A549 (cell line): ENCODE data around the gene KIAA1671. TPM values are rescaled to one million over a fixed set of nuclear protein-coding genes. Genes with fewer than 3 reads are reported as not detected.

Experiments
- ATAC-seq, 2 experiments: fragments of 200-7000 bp in 1 of 2; fragments of >200 bp in 1 of 2; cut with Nextera tagmentation in 1 of 2; cut with Tn5 transposase in 1 of 2; 3 replicates each; pipeline versions ENCODE4 v1.8.0 to v1.9.1; 2018 to 2020; ENCODE audit warnings: mild to moderate bottlenecking in 1 of 2, moderate library complexity in 1 of 2
- CTCF ChIA-PET: fragments of 300-600 bp; sonication (Branson Sonifier 250); formaldehyde crosslinking; extraction: SDS; loops from one replicate; lab custom pipeline; 2021; ENCODE audit warnings: antibody characterized with exemption, inconsistent platforms; lab: Yijun Ruan, JAX
- POLR2A ChIA-PET: fragments of 350-600 bp; formaldehyde crosslinking; extraction: SDS; loops from one replicate; lab custom pipeline; 2021; ENCODE audit warnings: antibody characterized with exemption, inconsistent platforms; lab: Yijun Ruan, JAX
- DNase-seq, 2 experiments: peaks; one replicate each; pipeline versions ENCODE4 v3.0.0 to v3.0.0-alpha.2; 2011 to 2016; ENCODE audit warnings: low read depth in 1 of 2, low spot score in 1 of 2
- FAIRE-seq: peaks from 2 replicates; lab custom pipeline; 2011; peaks lifted over from hg19 to GRCh38; lab: Jason Lieb, UNC
- H3K27ac ChIP-seq, 2 experiments: fragments of >200 bp; sonication (Bioruptor Twin); formaldehyde crosslinking; 3 replicates each; pipeline ENCODE4 v1.5.1; 2016 to 2017
- H3K4me1 ChIP-seq: fragments of >200 bp; sonication (Bioruptor Twin); formaldehyde crosslinking; 3 replicates; pipeline ENCODE4 v1.6.1; 2016
- H3K4me2 ChIP-seq: fragments of >200 bp; sonication (Bioruptor Twin); formaldehyde crosslinking; 3 replicates; pipeline ENCODE4 v1.6.1; 2016
- H3K4me3 ChIP-seq: fragments of >200 bp; sonication (Bioruptor Twin); formaldehyde crosslinking; 3 replicates; pipeline ENCODE4 v1.5.1; 2016
- H3K9me3 ChIP-seq: fragments of >200 bp; sonication (Bioruptor Twin); formaldehyde crosslinking; 3 replicates; pipeline ENCODE4 v1.6.1; 2016
- CBX8 ChIP-seq: fragments of 200-600 bp; sonication (generic); IDR thresholded peaks from 2 replicates; pipeline ENCODE4 v1.6.1; 2016
- CEBPB ChIP-seq, 2 experiments: fragments of >200 bp in 1 of 2; sonication (Bioruptor Twin) in 1 of 2; formaldehyde crosslinking in 1 of 2; IDR thresholded peaks; 2 replicates each; pipeline ENCODE4 v1.6.1; 2012 to 2016
- EHF ChIP-seq: fragments of 250-450 bp; sonication (Bioruptor Pico); IDR thresholded peaks from 2 replicates; pipeline ENCODE4 v1.5.0; 2020; ENCODE audit warnings: mild to moderate bottlenecking
- EP300 ChIP-seq, 2 experiments: fragments of >200 bp; sonication (Bioruptor Twin); formaldehyde crosslinking; IDR thresholded peaks; 2 replicates in 1 of 2; 3 replicates in 1 of 2; pipeline ENCODE4 v1.6.1; 2016 to 2017
- ESRRA ChIP-seq: fragments of 150-350 bp; IDR thresholded peaks from 2 replicates; pipeline ENCODE4 v1.6.1; 2014; ENCODE audit warnings: mild to moderate bottlenecking, low read length, borderline replicate concordance
- FOXS1 ChIP-seq: fragments of 250-450 bp; sonication (Bioruptor Pico); IDR thresholded peaks from 2 replicates; pipeline ENCODE4 v1.5.0; 2020; ENCODE audit warnings: mild to moderate bottlenecking, moderate library complexity
- HDAC2 ChIP-seq: fragments of 200-600 bp; sonication (generic); IDR thresholded peaks from 2 replicates; pipeline ENCODE4 v1.6.1; 2016
- HEYL ChIP-seq: fragments of 250-450 bp; sonication (Bioruptor Pico); IDR thresholded peaks from 2 replicates; pipeline ENCODE4 v1.8.0; 2021; ENCODE audit warnings: mild to moderate bottlenecking, moderate library complexity
- JUN ChIP-seq, 2 experiments: fragments of >200 bp; sonication (Bioruptor Twin); formaldehyde crosslinking; IDR thresholded peaks; 2 replicates in 1 of 2; 3 replicates in 1 of 2; pipeline ENCODE4 v1.6.1; 2016 to 2017
- KDM5A ChIP-seq: fragments of 200-600 bp; sonication (generic); IDR thresholded peaks from 2 replicates; pipeline ENCODE4 v1.6.1; 2016; ENCODE audit warnings: antibody characterized with exemption, mild to moderate bottlenecking
- MAFK ChIP-seq: fragments of 450-650 bp; IDR thresholded peaks from 2 replicates; pipeline ENCODE4 v1.6.1; 2014; ENCODE audit not compliant: partially characterized antibody
- NR3C1 ChIP-seq: fragments of >200 bp; sonication (Bioruptor Twin); formaldehyde crosslinking; IDR thresholded peaks from 3 replicates; pipeline ENCODE4 v1.6.1; 2017
- RFX5 ChIP-seq: fragments of 450-650 bp; IDR thresholded peaks from 2 replicates; pipeline ENCODE4 v1.7.1; 2014; ENCODE audit warnings: antibody characterized with exemption, mild to moderate bottlenecking, moderate library complexity
- SMC3 ChIP-seq: fragments of >200 bp; sonication (Bioruptor Twin); formaldehyde crosslinking; IDR thresholded peaks from 3 replicates; pipeline ENCODE4 v1.6.1; 2018; ENCODE audit warnings: inconsistent platforms
- TP53 ChIP-seq: fragments of 250-450 bp; sonication (Bioruptor Pico); IDR thresholded peaks from 2 replicates; pipeline ENCODE4 v1.5.0; 2021; ENCODE audit warnings: mild to moderate bottlenecking, moderate library complexity
- ZFP36 ChIP-seq: fragments of 450-650 bp; IDR thresholded peaks from 2 replicates; pipeline ENCODE4 v1.6.1; 2014; ENCODE audit warnings: borderline replicate concordance; ENCODE audit not compliant: partially characterized antibody
- WGBS: methylation state at CpG from one replicate; pipeline ENCODE4 v1.1.6; 2017; ENCODE audit errors: missing lambda C conversion rate; 5-methylcytosine and 5-hydroxymethylcytosine counted together
- polyA plus RNA-seq, 4 experiments: library from polyadenylated mRNA; depleted of rRNA in 3 of 4; stranded (reverse); fragments of >200 nt; fragmentation: RNase III in 1 of 4; extraction: RNeasy Plus Mini Kit Qiagen cat#74134 plus additional on column Dnase treatment in 1 of 4; gene quantifications; 2 replicates in 3 of 4; 3 replicates in 1 of 4; pipeline ENCODE4 v1.2.3, GENCODE V29; 2011 to 2017
- TF ChIP-seq, protein P1 (sequence below): fragments of 150-350 bp; IDR thresholded peaks from 2 replicates; pipeline ENCODE4 v1.6.1; 2014; ENCODE audit warnings: low read depth, mild to moderate bottlenecking, low read length
- TF ChIP-seq, protein P2 (sequence below): fragments of >200 bp; sonication (Bioruptor Twin); formaldehyde crosslinking; IDR thresholded peaks from 3 replicates; pipeline ENCODE4 v1.5.1; 2016
- TF ChIP-seq, protein P3 (sequence below): fragments of 450-650 bp; IDR thresholded peaks from 2 replicates; pipeline ENCODE4 v1.6.1; 2014; ENCODE audit warnings: antibody characterized with exemption
- TF ChIP-seq, protein P4 (sequence below): fragments of >200 bp; sonication (Bioruptor Twin); formaldehyde crosslinking; IDR thresholded peaks from 2 replicates; pipeline ENCODE4 v1.6.1; 2016

The KIAA1671 gene
- polyA plus RNA-seq, 2 of the 4 experiments (the other 2 are of a cell fraction): 5.3 to 7.9 TPM

DNA sequence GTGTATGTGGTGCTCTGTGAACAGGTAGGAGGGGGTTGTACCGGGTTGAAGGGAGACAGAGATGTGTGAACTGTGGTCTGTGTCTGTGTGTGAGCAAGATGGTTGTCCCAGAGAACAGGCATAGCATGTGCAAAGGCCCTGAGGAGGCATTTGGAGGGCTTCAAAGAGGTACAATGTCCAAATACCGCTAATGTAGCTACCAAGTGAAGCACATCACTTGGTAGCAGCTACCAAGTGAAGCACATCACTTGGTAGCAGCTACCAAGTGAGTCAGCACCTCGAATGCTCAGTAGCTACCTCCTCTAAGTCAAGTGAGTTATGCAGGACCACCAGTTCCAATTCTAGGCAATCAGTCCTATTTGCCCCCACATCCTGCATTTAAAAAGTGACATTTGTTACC is 72.4 kb downstream of the KIAA1671 start:
- TF ChIP-seq ESRRA (no peak), HEYL (CRISPR knock-in tag) (no peak), MAFK (no peak), EHF (CRISPR knock-in tag) (no peak), HDAC2 (no peak), NR3C1 (no peak), TP53 (CRISPR knock-in tag) (no peak), RFX5 (no peak), SMC3 (no peak), CEBPB (IDR thresholded peaks at IDR 0.05) (no peak), KDM5A (no peak)
- TF ChIP-seq, protein P1, sequence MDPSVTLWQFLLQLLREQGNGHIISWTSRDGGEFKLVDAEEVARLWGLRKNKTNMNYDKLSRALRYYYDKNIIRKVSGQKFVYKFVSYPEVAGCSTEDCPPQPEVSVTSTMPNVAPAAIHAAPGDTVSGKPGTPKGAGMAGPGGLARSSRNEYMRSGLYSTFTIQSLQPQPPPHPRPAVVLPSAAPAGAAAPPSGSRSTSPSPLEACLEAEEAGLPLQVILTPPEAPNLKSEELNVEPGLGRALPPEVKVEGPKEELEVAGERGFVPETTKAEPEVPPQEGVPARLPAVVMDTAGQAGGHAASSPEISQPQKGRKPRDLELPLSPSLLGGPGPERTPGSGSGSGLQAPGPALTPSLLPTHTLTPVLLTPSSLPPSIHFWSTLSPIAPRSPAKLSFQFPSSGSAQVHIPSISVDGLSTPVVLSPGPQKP: no peak
- TF ChIP-seq, protein P2, sequence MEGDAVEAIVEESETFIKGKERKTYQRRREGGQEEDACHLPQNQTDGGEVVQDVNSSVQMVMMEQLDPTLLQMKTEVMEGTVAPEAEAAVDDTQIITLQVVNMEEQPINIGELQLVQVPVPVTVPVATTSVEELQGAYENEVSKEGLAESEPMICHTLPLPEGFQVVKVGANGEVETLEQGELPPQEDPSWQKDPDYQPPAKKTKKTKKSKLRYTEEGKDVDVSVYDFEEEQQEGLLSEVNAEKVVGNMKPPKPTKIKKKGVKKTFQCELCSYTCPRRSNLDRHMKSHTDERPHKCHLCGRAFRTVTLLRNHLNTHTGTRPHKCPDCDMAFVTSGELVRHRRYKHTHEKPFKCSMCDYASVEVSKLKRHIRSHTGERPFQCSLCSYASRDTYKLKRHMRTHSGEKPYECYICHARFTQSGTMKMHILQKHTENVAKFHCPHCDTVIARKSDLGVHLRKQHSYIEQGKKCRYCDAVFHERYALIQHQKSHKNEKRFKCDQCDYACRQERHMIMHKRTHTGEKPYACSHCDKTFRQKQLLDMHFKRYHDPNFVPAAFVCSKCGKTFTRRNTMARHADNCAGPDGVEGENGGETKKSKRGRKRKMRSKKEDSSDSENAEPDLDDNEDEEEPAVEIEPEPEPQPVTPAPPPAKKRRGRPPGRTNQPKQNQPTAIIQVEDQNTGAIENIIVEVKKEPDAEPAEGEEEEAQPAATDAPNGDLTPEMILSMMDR: no peak
- TF ChIP-seq, protein P3, sequence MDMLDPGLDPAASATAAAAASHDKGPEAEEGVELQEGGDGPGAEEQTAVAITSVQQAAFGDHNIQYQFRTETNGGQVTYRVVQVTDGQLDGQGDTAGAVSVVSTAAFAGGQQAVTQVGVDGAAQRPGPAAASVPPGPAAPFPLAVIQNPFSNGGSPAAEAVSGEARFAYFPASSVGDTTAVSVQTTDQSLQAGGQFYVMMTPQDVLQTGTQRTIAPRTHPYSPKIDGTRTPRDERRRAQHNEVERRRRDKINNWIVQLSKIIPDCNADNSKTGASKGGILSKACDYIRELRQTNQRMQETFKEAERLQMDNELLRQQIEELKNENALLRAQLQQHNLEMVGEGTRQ: no peak
- H3K4me1 ChIP-seq: peaks cover 17% of the 10 kb centered on the region
- H3K9me3 ChIP-seq: no peaks in the 10 kb centered on the region
- WGBS: 88% methylated on average over 3 of the region's 3 CpGs
- CTCF ChIA-PET: interaction anchor here (0.6 to 1.8 kb wide), 6 partner anchors 17 to 241 kb away, joined by 3 to 5 read pairs (median 3); no protein-coding TSS in a partner anchor
- no peak for DNase-seq
- POLR2A ChIA-PET: no interaction called here
- H3K4me2 ChIP-seq: no peak overlapping the region
- ATAC-seq: no peak
- no peak overlapping the region for H3K27ac ChIP-seq
- no peak overlapping the region for H3K4me3 ChIP-seq
- no peak for FAIRE-seq

DNA sequence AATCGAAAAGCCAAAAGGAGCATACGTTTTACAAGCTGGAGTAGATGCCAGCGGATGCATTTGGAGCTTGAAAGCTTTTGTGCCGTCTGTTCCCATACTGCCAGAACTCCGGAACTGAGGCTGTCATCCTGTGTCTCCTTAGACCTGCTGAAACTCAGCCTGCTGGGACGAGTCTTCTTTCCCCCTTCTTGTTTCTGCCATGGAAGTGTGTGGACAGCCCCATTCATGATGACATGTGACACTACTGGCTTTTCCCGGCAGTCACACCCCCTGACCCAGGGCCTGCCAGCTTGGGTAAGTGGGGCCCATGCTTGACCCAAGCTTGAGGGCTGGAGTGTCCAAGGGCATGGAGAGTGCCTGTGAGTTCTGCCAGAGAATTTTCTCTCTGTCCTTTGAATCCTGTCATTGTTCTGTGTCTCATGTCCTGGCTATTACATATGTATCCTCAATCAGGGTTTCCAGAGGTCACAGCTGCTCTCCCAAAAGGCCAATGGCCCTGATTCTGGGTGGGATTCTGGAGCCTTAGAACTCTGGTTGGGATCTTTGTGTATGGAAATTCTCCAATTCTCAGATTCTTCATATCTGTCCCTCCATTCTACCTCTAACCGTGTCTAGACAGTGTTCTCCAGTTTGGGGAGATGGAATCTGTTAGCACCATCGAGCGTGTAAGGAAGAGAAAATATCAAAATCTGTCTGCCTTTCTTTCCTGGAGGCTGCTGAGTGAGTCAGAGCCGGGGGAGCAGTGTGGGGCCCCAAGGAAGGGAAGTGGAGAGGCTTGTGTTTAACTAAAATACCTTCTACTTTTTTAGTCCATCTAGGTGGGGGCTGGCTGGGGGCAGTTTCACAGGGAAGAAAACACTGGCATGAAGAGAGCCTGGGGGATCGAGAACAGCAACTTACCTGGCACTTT is 73.2 kb downstream of the KIAA1671 start:
- Histone ChIP-seq H3K4me3 (no peak overlapping the region), H3K27ac (peak overlapping the region in 1 of 2 experiments; percentile 62; a peak in 3 of 6 replicates), H3K4me2 (peak overlapping the region; percentile 25; the same call in 1 of the 3 replicates), H3K9me3 (no peaks in the 10 kb centered on the region), H3K4me1 (peaks cover 17% of the 10 kb centered on the region)
- DNase-seq (no peak), FAIRE-seq (no peak)
- 76% methylated on average over 12 of the region's 12 CpGs for WGBS
- POLR2A ChIA-PET: no interaction called here
- no peak for TF ChIP-seq HDAC2
- no peak for TF ChIP-seq CBX8
- TF ChIP-seq MAFK: no peak
- TF ChIP-seq FOXS1: no peak
- TF ChIP-seq JUN (IDR thresholded peaks at IDR 0.05): no peak
- TF ChIP-seq EP300 (IDR thresholded peaks at IDR 0.05): no peak
- TF ChIP-seq, protein P2: no peak
- TF ChIP-seq ZFP36: no peak
- no peak for TF ChIP-seq SMC3
- TF ChIP-seq, protein P4, sequence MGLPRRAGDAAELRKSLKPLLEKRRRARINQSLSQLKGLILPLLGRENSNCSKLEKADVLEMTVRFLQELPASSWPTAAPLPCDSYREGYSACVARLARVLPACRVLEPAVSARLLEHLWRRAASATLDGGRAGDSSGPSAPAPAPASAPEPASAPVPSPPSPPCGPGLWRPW: no peak
- TF ChIP-seq, all 56 proteins: peak for 0
- CTCF ChIA-PET: interaction anchor here (0.7 to 1.8 kb wide), 5 partner anchors 23 to 87 kb away, joined by 3 to 10 read pairs (median 3); no protein-coding TSS in a partner anchor
- ATAC-seq: no peak
